ENCODE measurements around the gene CLEC4G.

GRCh38 chr19:7763696-7764095 lies 31.8 kb upstream of the CLEC4G start:
- TF ChIP-seq CTCF (IDR thresholded peaks at IDR 0.05) (no peak), POLR2A (IDR thresholded peaks at IDR 0.05) (no peak)
